ENCODE measurements around the gene CA9. TPM values are rescaled to one million over a fixed set of nuclear protein-coding genes. Genes with fewer than 3 reads are reported as not detected.

Gene CA9
- total RNA-seq, 2 experiments from 2014 or later, result not detected

DNA sequence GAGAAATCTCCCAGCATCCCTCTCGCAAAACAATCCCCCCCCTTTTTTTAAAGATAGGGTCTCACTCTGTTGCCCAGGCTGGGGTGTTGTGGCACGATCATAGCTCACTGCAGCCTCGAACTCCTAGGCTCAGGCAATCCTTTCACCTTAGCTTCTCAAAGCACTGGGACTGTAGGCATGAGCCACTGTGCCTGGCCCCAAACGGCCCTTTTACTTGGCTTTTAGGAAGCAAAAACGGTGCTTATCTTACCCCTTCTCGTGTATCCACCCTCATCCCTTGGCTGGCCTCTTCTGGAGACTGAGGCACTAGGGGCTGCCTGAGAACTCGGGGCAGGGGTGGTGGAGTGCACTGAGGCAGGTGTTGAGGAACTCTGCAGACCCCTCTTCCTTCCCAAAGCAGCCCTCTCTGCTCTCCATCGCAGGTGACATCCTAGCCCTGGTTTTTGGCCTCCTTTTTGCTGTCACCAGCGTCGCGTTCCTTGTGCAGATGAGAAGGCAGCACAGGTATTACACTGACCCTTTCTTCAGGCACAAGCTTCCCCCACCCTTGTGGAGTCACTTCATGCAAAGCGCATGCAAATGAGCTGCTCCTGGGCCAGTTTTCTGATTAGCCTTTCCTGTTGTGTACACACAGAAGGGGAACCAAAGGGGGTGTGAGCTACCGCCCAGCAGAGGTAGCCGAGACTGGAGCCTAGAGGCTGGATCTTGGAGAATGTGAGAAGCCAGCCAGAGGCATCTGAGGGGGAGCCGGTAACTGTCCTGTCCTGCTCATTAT is 6.8 kb downstream of the CA9 start:
- no peaks in the 10 kb centered on the region for H3K36me3 Mint-ChIP-seq (ENCODE audit: low read depth)
- ChIA-PET CTCF (no interaction called here), POLR2A (interaction anchor here (0.9 to 1.4 kb wide), 2 partner anchors 11 to 17 kb away, joined by 3 read pairs; no protein-coding TSS in a partner anchor)
- Histone ChIP-seq H3K36me3 (ENCODE audit: insufficient read depth, low read length) (no peaks in the 10 kb centered on the region), H3K27ac (ENCODE audit: low read depth in 1 of 2, low read length in 2 of 2) (no peak overlapping the region), H3K9me3 (ENCODE audit: control insufficient read depth in 1 of 2, insufficient read depth in 1 of 2, low read length in 2 of 2) (no peaks in the 10 kb centered on the region), H3K4me3 (ENCODE audit: low read length) (no peak overlapping the region), H3K4me1 (ENCODE audit: insufficient read depth, low read length) (peaks cover 10% of the 10 kb centered on the region), H3K27me3 (ENCODE audit: control insufficient read depth in 1 of 2, insufficient read depth in 2 of 2, low read length in 2 of 2) (peaks cover 0 to 2% of the 10 kb centered on the region in 2 experiments)
- H3K9me3 Mint-ChIP-seq, result no peaks in the 10 kb centered on the region
- H3K4me3 Mint-ChIP-seq, result no peak overlapping the region
- DNase-seq (no peak), ATAC-seq (ENCODE audit: poor library complexity) (no peak)
- no peak overlapping the region for H3K27ac Mint-ChIP-seq
- intact Hi-C loops (cut with DNase I, micrococcal nuclease), result no loop called here
- H3K27me3 Mint-ChIP-seq, result peaks cover 5% of the 10 kb centered on the region
- TF ChIP-seq CTCF (IDR thresholded peaks at IDR 0.05), result no peak
- peaks cover 7% of the 10 kb centered on the region for H3K4me1 Mint-ChIP-seq (ENCODE audit: low read depth)

DNA sequence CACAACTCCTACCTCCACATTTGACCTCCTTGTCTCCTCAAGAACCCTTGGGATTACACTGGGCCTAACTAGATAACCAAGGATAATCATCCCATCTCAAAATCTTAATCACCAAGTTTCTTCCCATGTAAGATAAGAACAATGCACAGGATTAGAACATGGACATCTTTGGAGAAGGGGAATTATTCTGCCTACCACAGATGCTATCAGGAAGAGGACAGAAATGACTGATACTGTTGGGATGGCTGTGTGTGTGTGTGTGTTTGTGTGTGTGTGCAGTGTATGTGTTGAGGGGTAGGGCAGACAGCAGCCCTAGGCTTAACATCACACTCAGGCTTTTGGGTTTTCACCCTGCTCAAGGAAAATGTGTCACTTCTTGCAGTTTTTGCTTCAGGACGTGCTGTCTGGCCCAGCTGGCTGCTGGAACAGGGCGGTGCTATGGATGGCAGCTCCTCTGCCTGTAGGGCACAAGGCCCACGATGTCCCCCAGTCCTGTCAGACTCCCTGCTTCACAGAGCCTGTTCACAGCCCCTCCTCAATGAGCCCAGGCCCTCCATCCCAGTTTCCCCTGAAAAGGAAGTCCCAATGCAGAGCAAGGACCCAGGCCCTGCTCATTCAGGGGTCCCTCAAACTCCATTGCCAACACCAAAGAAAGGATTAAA is 7.7 kb downstream of the CA9 start:
- Histone ChIP-seq H3K36me3 (ENCODE audit: insufficient read depth, low read length) (no peaks in the 10 kb centered on the region), H3K9me3 (ENCODE audit: control insufficient read depth in 1 of 2, insufficient read depth in 1 of 2, low read length in 2 of 2) (no peaks in the 10 kb centered on the region), H3K27ac (ENCODE audit: low read depth in 1 of 2, low read length in 2 of 2) (no peak overlapping the region), H3K4me1 (ENCODE audit: insufficient read depth, low read length) (peaks cover under 1% of the 10 kb centered on the region), H3K4me3 (ENCODE audit: low read length) (no peak overlapping the region), H3K27me3 (ENCODE audit: control insufficient read depth in 1 of 2, insufficient read depth in 2 of 2, low read length in 2 of 2) (no peaks in the 10 kb centered on the region)
- no peak for ATAC-seq (ENCODE audit: poor library complexity)
- intact Hi-C loops (cut with DNase I, micrococcal nuclease), result no loop called here
- DNase-seq, result no peak
- Mint-ChIP-seq H3K27ac (no peak overlapping the region), H3K4me1 (ENCODE audit: low read depth) (peaks cover 2% of the 10 kb centered on the region), H3K36me3 (ENCODE audit: low read depth) (no peaks in the 10 kb centered on the region), H3K4me3 (no peak overlapping the region), H3K27me3 (peaks cover 1% of the 10 kb centered on the region), H3K9me3 (no peaks in the 10 kb centered on the region)
- POLR2A ChIA-PET, result interaction anchor here (0.9 kb wide), 1 partner anchor 10 kb away, joined by 3 read pairs; no protein-coding TSS in a partner anchor
- CTCF ChIA-PET, result no interaction called here
- no peak for TF ChIP-seq CTCF (IDR thresholded peaks at IDR 0.05)

DNA sequence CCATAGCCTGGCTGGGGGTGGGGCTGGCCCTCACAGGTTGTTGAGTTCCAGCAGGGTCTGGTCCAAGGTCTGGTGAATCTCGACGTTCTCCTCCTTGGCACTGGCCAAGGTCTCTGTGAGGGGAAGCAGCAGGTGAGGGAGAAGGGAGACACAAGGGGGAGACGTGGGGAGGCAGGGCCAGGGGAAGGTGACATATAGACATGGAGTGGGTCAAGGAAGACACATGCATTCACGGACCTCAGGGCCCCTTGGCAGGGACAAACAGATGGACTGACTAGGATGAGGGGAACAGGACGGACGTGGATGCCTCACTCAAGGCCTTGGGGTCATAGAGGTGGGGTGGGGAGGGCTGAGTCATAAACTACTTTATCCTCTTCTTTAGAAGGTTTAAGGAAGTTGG is 8.3 kb downstream of the CA9 start:
- no peak overlapping the region for H3K4me3 ChIP-seq (ENCODE audit: low read length)
- no peaks in the 10 kb centered on the region for H3K27me3 ChIP-seq (ENCODE audit: control insufficient read depth in 1 of 2, insufficient read depth in 2 of 2, low read length in 2 of 2)
- Mint-ChIP-seq H3K4me3 (no peak overlapping the region), H3K4me1 (ENCODE audit: low read depth) (no peaks in the 10 kb centered on the region), H3K27ac (no peak overlapping the region), H3K36me3 (ENCODE audit: low read depth) (no peaks in the 10 kb centered on the region), H3K27me3 (no peaks in the 10 kb centered on the region), H3K9me3 (no peaks in the 10 kb centered on the region)
- ChIA-PET CTCF (no interaction called here), POLR2A (no interaction called here)
- H3K27ac ChIP-seq (ENCODE audit: low read depth in 1 of 2, low read length in 2 of 2), result no peak overlapping the region
- DNase-seq (no peak), ATAC-seq (ENCODE audit: poor library complexity) (no peak)
- H3K36me3 ChIP-seq (ENCODE audit: insufficient read depth, low read length), result no peaks in the 10 kb centered on the region
- TF ChIP-seq CTCF (IDR thresholded peaks at IDR 0.05), result no peak
- H3K4me1 ChIP-seq (ENCODE audit: insufficient read depth, low read length), result no peaks in the 10 kb centered on the region
- no peaks in the 10 kb centered on the region for H3K9me3 ChIP-seq (ENCODE audit: control insufficient read depth in 1 of 2, insufficient read depth in 1 of 2, low read length in 2 of 2)
- intact Hi-C loops (cut with DNase I, micrococcal nuclease), result no loop called here
